ENCODE measurements around the gene GPR87. TPM values are rescaled to one million over a fixed set of nuclear protein-coding genes. Genes with fewer than 3 reads are reported as not detected.

GPR87 gene
- polyA plus RNA-seq, 2 of the 4 experiments (the other 2 are of a cell fraction): 0.41 to 0.52 TPM

- WGBS (ENCODE audit: missing lambda C conversion rate): 94% methylated on average over 3 of the region's 3 CpGs
- no peak for DNase-seq (ENCODE audit: low read depth in 1 of 2, low spot score in 1 of 2)
- POLR2A ChIA-PET: no interaction called here
These were observed 20.4 kb downstream of the GPR87 start for GRCh38 chr3:151296226-151296625.

GRCh38 chr3:151293127-151293526 lies 23.5 kb downstream of the GPR87 start:
- no peak for ATAC-seq

More at GRCh38 chr3:151296226-151296625, 20.4 kb downstream of the GPR87 start:
- Histone ChIP-seq H3K27ac (no peak overlapping the region), H3K4me2 (no peak overlapping the region), H3K4me3 (no peak overlapping the region), H3K4me1 (no peaks in the 10 kb centered on the region), H3K9me3 (no peaks in the 10 kb centered on the region)
- FAIRE-seq (no peak), ATAC-seq (no peak)
- CTCF ChIA-PET: interaction anchor here (1.0 to 1.1 kb wide), 2 partner anchors 9 to 31 kb away, joined by 3 read pairs; no protein-coding TSS in a partner anchor
- TF ChIP-seq USF2 (IDR thresholded peaks at IDR 0.05) (no peak), CHD4 (IDR thresholded peaks at IDR 0.05; ENCODE audit: borderline replicate concordance) (no peak), HMGXB4 (CRISPR knock-in tag; IDR thresholded peaks at IDR 0.05; ENCODE audit: borderline replicate concordance) (no peak), MYC (IDR thresholded peaks at IDR 0.05; ENCODE audit: borderline replicate concordance, low read length) (no peak), JUNB (IDR thresholded peaks at IDR 0.05) (no peak), ZFP36 (IDR thresholded peaks at IDR 0.05; ENCODE audit: borderline replicate concordance, partially characterized antibody) (no peak)

GRCh38 chr3:151290673-151291072 lies 25.9 kb downstream of the GPR87 start:
- ATAC-seq: peak; percentile 47 to 54; a peak in 1 of 6 replicates
- ChIA-PET POLR2A (no interaction called here), CTCF (interaction anchor here (0.7 to 3.5 kb wide), 10 partner anchors 10 to 1306 kb away, joined by 3 to 18 read pairs (median 6); no protein-coding TSS in a partner anchor)
- no peak for TF ChIP-seq HOXB5 (CRISPR knock-in tag; IDR thresholded peaks at IDR 0.05)
- no peak for TF ChIP-seq EHF (CRISPR knock-in tag; IDR thresholded peaks at IDR 0.05)
- TF ChIP-seq NPAS2 (CRISPR knock-in tag; IDR thresholded peaks at IDR 0.05; ENCODE audit: borderline replicate concordance): no peak
- no peak for TF ChIP-seq RCOR1 (IDR thresholded peaks at IDR 0.05; ENCODE audit: low read depth, low read length)
- TF ChIP-seq E2F6 (IDR thresholded peaks at IDR 0.05; ENCODE audit: borderline replicate concordance, low read depth): no peak
- TF ChIP-seq PHF8 (IDR thresholded peaks at IDR 0.05; ENCODE audit: borderline replicate concordance, low read depth): no peak
- no peak for TF ChIP-seq ZC3H11A (IDR thresholded peaks at IDR 0.05)
- TF ChIP-seq SMC3 (IDR thresholded peaks at IDR 0.05): peak; percentile 90
- TF ChIP-seq EHMT2 (IDR thresholded peaks at IDR 0.05; ENCODE audit: low read depth): no peak
- TF ChIP-seq CBX8 (IDR thresholded peaks at IDR 0.05): no peak
- TF ChIP-seq BCL3 (IDR thresholded peaks at IDR 0.05): no peak
- TF ChIP-seq GATA3 (IDR thresholded peaks at IDR 0.05; ENCODE audit: borderline replicate concordance): no peak
- TF ChIP-seq RNF2 (IDR thresholded peaks at IDR 0.05; ENCODE audit: borderline replicate concordance, low read depth): no peak
- TF ChIP-seq RFX5 (IDR thresholded peaks at IDR 0.05): no peak
- peak; percentile 89 for TF ChIP-seq CTCF (IDR thresholded peaks at IDR 0.05)
- TF ChIP-seq POLR2AphosphoS2 (conservative IDR thresholded peaks at IDR 0.05; ENCODE audit: low read length): no peak
- TF ChIP-seq RAD21 (conservative IDR thresholded peaks at IDR 0.05 in 1 of 2, IDR thresholded peaks at IDR 0.05 in 1 of 2): peak; percentile 92 to 94
- TF ChIP-seq HDAC2 (IDR thresholded peaks at IDR 0.05): no peak
- no peak for TF ChIP-seq ZNF302 (CRISPR knock-in tag; IDR thresholded peaks at IDR 0.05)
- no peak for TF ChIP-seq PBX3 (IDR thresholded peaks at IDR 0.05)
- TF ChIP-seq SREBF2 (IDR thresholded peaks at IDR 0.05): no peak

More at GRCh38 chr3:151293127-151293526, 23.5 kb downstream of the GPR87 start:
- Histone ChIP-seq H3K27ac (no peak overlapping the region), H3K4me1 (no peaks in the 10 kb centered on the region), H3K4me3 (no peak overlapping the region), H3K4me2 (no peak overlapping the region), H3K9me3 (no peaks in the 10 kb centered on the region)
- WGBS (ENCODE audit: missing lambda C conversion rate): 76% methylated on average over 6 of the region's 6 CpGs
- FAIRE-seq (no peak), DNase-seq (ENCODE audit: low read depth in 1 of 2, low spot score in 1 of 2) (no peak)
- ChIA-PET CTCF (interaction anchor here (0.6 to 3.5 kb wide), 12 partner anchors 11 to 634 kb away, joined by 3 to 18 read pairs (median 3); no protein-coding TSS in a partner anchor), POLR2A (no interaction called here)
- no peak for TF ChIP-seq NFE2L2 (conservative IDR thresholded peaks at IDR 0.05; ENCODE audit: low read length)

More at GRCh38 chr3:151290673-151291072, 25.9 kb downstream of the GPR87 start:
- Histone ChIP-seq H3K4me1 (no peaks in the 10 kb centered on the region), H3K4me3 (no peak overlapping the region), H3K4me2 (no peak overlapping the region), H3K9me3 (no peaks in the 10 kb centered on the region), H3K27ac (no peak overlapping the region)
- FAIRE-seq (peak; percentile 78), DNase-seq (ENCODE audit: low read depth in 1 of 2, low spot score in 1 of 2) (peak in 1 of 2 experiments; percentile 48)
- WGBS (ENCODE audit: missing lambda C conversion rate): 7% methylated on average over 3 of the region's 3 CpGs
